ENCODE data around the gene ANO8.

Gene ANO8

DNA sequence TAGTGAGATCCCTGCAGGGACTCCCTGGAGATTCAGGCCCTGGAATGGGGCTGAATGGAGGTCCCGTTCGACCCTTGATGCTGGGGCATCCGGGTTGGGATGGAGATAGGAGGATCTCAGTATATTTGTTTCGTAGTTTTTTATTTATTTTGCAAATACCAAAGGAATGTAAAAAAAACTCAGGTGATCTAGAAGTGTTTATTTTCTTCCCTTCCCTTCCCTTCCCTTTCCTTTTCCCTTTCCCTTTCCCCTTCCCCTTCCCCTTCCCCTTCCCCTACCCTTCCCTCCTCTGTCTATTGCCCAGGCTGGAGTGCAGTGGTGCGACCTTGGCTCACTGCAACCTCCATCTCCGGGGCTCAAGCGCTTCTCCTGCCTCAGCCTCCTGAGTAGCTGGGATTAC, 7.2 kb upstream of the ANO8 start:
- DNase-seq: no peak

DNA sequence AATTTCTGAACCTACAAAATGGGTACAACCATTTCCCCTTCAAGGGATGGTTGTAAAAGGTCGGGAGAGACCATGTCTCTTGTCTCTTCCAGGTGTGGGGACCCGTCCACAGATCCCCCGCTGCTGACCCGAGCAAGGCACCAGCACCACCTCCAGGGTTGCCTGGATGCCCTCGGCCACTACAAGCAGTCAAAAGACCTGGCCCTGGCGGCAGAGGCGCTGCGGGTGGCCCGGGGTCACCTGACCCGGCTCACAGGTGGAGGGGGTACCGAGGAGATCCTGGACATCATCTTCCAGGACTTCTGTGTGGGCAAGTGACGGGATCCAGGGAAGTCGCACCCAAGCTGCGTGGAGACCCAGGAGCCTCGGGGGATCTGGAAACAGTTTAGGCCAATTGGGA, 6.7 kb upstream of the ANO8 start:
- DNase-seq: no peak

- DNase-seq: no peak
Measured at GRCh38 chr19:17340871-17341357, 6.3 kb upstream of the ANO8 start.

- no peak for DNase-seq
Measured at GRCh38 chr19:17340302-17340870, 5.7 kb upstream of the ANO8 start.

DNA sequence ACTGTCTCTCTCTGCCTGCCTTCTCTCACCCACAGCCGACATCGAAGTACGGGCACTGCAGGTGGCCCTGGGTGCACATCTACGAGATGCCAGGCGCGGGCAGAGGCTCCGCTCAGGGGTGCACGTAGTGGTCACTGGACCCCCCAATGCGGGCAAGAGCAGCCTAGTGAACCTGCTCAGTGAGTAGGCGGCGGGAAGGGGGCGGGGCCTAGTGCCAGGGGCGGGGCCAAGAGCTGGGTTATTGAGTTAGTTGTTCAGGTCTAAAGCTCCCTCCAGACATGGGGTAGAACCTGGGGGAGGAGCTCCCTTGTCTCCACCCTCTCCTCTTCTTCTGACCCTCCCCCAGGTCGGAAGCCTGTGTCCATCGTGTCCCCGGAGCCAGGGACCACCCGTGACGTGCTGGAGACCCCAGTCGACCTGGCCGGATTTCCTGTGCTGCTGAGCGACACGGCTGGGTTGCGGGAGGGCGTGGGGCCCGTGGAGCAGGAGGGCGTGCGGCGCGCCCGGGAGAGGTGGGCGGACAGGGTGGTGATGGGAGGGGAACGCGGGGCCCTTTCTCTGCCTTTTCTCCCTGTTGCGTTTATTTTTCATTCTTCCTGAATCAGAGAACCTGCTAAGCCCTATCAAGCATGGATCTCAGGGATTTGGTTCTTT, 4.6 kb upstream of the ANO8 start:
- peak; percentile 62 for DNase-seq

DNA sequence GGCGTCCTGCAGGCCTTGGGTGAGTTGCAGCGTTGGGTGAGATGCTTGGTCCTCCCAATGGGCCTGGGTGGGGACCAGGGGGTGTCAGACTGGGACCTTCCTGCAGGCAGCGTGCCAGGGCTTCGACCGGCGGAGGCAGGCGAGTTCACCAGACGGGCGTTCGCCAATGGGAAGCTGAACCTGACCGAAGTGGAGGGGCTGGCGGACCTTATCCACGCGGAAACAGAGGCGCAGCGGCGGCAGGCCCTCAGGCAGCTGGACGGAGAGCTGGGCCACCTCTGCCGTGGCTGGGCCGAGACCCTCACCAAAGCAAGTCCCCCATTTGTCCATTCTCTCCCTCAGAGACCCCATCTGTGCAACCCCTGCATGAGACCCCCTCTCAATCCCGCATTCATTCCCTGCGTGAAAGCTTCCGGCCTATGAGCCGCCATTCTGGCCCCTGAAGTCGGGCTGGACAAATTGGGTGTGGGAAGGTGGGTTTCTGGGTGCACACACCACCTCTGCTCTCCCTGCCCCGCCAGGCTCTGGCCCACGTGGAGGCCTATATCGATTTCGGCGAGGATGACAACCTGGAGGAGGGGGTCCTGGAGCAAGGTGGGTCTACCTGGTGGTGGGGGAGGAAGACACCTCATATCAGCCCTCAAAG, 3.9 kb upstream of the ANO8 start:
- DNase-seq: no peak

DNA sequence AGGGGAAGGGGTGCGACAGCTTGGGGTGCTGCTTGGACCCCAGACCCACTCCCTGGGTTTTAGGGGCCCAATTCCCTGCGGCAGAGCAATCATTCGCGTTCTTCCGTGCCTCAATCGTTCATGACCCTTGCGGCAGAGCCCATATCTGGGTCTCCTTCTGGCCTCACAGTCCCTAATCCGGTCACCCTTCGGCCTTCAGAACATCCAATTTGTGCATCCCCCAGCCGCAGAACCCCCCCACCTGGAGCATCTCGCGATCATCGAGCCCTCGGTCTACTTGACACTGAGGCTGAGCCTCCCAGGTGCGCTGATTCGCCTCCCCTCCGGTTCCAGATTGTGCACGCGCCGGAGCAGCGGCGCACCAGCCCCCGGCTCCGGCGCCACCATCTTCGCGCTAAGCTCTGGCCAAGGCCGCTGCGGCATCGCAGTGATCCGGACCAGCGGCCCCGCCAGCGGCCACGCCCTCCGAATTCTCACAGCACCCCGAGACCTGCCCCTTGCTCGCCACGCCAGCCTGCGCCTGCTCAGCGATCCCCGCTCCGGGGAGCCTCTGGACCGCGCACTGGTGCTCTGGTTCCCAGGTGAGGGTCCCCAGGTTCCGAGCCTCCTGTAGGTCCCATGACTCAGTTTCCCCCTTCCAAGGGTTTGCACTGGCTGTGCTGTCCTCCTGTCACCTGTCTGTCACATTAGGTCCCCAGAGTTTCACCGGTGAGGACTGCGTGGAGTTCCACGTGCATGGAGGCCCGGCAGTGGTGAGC, 3.2 kb upstream of the ANO8 start:
- DNase-seq: peak; percentile 39

GRCh38 chr19:17336872-17337674, 2.4 kb upstream of the ANO8 start, which contains the start of gene GTPBP3:
TSS of gene GTPBP3 (plus strand) at chr19:17337553. CDS start at chr19:17337612, 59 bp downstream.
- peak; percentile 96 for DNase-seq

DNA sequence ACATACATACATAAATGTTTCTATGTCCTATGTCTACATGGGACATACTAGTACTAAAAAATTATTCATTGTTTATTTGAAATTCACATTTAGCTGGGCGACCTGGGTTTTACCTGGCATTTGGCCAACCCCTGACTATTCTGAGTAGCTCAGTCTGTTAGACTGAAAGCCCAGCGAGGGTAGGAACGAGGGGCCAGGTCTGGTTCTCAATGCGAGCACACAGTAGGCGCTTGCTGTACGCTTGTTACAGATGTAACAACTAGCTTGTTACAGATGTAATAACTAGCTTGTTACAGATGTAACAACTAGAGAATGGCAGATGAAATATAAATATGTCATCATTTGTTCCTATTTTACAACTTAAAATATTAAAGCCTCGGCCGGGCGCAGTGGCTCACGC, 920 bp upstream of the ANO8 start:
- no peak for DNase-seq

GRCh38 chr19:17333611-17334413, 843 bp downstream of the ANO8 start:
- peak; percentile 74 for DNase-seq

DNA sequence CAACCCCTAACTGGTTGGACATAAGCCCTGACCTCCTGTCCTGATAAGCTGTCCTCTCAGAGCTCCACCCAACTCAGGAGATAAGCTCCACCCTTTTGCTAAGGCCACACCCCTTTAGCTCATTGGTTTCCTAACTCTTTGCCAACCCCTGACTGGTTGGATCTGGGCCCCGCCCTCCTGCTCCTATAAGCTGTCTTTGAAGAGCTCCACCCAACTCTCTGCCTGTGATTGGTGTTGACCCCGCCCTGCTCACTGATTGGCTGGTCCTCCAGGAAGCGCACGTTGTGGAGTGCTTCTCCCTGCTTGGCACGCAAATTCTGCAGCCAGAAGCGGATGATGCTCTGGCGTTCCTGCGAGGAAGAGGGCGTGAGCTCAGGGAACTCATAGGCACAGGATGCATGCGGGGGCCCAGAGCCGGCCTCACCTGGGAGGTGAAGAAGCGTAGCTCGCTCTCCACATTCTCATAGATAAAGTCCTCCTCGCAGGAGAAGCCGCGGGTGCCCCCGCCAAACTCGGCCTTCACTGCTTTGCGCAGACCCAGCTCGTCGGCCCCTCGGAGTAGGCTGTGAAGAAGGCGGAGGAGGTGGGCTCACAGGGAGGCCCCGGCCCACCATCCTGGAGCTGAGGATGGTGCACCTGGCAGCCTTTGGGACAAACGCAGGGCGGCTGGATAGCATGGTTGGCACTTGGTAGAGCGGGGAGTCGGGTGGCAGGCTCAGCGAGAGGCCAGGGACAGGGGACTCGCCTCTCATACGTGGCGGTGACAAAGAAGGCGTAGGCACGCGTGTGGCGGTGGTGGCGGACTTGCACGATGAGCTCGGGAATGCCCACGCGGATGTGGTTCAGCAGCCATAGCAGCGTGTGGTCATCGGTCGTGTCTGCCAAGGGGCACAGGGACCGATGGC, 1.7 kb downstream of the ANO8 start:
- DNase-seq: peak; percentile 34

GRCh38 chr19:17332360-17332676, 2.3 kb downstream of the ANO8 start:
- no peak for DNase-seq

- no peak for DNase-seq
Measured at GRCh38 chr19:17331045-17331558, 3.6 kb downstream of the ANO8 start.

GRCh38 chr19:17330262-17331044, 4.2 kb downstream of the ANO8 start:
- DNase-seq: no peak

DNA sequence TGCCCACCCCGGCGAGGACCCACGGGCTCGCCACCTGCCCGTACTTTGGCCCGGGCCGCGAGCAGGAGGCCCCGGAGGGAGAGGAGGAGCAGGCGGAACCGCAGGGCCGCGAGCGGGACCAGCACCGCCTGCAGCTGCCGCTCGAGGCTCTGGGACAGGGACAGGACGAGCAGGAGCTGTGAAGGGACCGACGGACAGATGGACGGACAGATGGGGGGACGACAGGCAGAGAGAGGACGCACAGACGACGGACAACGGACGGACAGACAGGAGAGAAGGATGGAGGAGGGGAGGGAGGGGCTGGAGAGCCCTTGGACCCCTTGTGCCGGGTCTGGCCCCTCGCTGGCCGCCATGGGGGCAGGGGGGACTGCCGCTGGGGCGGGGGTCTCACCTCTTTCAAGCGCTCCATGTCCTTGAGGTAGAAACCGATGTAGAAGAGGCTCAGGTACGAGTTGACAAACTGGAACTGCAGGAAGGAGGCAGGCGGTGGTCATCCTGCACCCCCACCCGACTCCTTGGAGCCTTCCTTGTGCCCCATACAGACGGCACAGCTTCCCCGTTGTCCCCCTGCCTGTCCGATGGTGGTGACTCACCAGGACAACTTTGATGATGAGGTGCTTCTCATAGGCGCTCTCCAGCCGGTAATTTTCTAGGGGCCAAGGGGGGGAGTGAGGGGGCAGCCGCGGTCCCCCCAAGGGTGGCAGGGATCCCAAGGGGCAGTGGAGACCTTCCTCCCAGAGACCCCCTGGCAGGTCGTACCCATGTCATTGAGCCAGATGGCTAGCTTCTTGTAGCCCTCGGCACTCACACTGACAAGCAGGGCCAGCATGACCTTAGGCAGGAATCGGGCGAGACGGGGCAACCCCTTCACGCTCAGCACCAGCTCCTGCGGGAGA, 5.0 kb downstream of the ANO8 start:
- DNase-seq: no peak

DNA sequence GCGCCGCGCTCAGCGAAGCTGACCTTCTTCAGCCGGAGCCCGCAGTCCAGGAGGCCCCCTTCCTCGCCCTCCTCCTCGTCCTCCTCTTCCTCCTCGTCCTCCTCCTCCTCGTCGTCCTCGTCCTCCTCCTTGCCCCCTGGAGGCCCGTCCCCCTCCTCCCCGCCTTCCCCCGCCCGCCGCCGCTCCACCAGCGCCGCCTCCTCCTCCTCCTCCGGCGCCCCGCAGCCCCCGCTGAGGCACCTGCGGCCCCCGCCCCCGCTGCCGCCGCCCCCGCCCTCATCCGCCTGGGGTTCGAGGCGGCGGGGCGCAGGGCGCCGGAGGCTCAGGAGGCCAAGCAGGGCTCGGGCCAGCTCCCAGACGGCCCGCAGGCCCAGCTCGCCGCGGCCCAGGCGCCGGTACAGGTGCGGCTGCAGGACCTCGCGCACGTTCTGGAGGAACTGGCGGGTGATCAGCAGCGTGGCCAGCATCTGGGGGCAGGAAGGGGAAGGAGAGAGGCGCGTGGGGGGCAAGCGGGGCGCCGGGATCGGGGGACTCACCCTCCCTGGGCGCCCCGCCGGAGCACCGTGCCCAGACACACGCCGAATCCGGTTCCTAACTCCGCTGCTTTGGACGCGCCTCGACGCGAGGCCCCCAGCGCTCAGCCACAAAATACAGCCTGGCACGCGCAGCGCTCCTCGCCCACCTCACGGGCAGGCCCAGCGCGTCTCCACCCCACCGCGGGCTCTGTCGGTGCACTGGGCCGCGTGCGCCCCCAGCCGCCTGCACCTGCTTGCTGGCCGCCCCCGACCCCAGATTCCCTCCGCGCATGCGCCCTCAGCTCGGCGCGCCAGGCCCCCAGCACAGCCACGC, 5.9 kb downstream of the ANO8 start:
- DNase-seq: peak; percentile 51

- DNase-seq: peak; percentile 66
Measured at GRCh38 chr19:17327654-17328516, 6.8 kb downstream of the ANO8 start.
